SK-N-SH (cell line): Measurements from ENCODE around the gene FAM219A. TPM values are rescaled to one million over a fixed set of nuclear protein-coding genes. Genes with fewer than 3 reads are reported as not detected.

Source experiments
- CTCF ChIA-PET: fragments of 300-600, 350-600 bp; formaldehyde crosslinking; extraction: SDS; loops from one replicate; lab custom pipeline; 2021; lab: Yijun Ruan, JAX
- POLR2A ChIA-PET: fragments of 350-600 bp; sonication (Branson Sonifier 250); formaldehyde crosslinking; extraction: SDS; loops from one replicate; lab custom pipeline; 2020; ENCODE audit warnings: antibody characterized with exemption, inconsistent platforms; lab: Yijun Ruan, JAX
- DNase-seq: peaks from one replicate; pipeline ENCODE4 v3.0.0; 2012
- H2AFZ ChIP-seq: fragments of 200-600 bp; sonication (generic); 2 replicates; pipeline ENCODE4 v1.8.1; 2016; ENCODE audit warnings: antibody characterized with exemption, mild to moderate bottlenecking, low read depth
- H3F3A ChIP-seq: fragments of 200-600 bp; sonication (generic); replicated peaks from 2 replicates; pipeline ENCODE3; 2016; ENCODE audit warnings: antibody characterized with exemption, mild to moderate bottlenecking; ENCODE audit not compliant: insufficient read depth
- H3K27ac ChIP-seq, 2 experiments: fragments of 200-500 bp in 1 of 2; fragments of 200-600 bp in 1 of 2; sonication (Bioruptor generic) in 1 of 2; sonication (generic), shearing (Covaris generic) in 1 of 2; 2 replicates each; pipeline versions ENCODE4 v1.5.1 to v1.6.1; 2014 to 2016; ENCODE audit warnings: low read depth in 2 of 2, inconsistent platforms in 1 of 2, low read length in 1 of 2, mild to moderate bottlenecking in 1 of 2, mixed read lengths in 1 of 2
- H3K27me3 ChIP-seq: fragments of 200-600 bp; sonication (generic), shearing (Covaris generic); 2 replicates; pipeline ENCODE4 v1.6.1; 2016; ENCODE audit warnings: mixed run types; ENCODE audit not compliant: insufficient read depth
- H3K36me3 ChIP-seq, 2 experiments: fragments of 200-500 bp in 1 of 2; fragments of 200-600 bp in 1 of 2; sonication (Bioruptor generic) in 1 of 2; sonication (generic) in 1 of 2; replicated peaks in 1 of 2; 2 replicates each; pipeline versions ENCODE3 to v1.5.1; 2014 to 2016; ENCODE audit warnings: low read length in 1 of 2, mild to moderate bottlenecking in 1 of 2; ENCODE audit not compliant: insufficient read depth in 2 of 2, control insufficient read depth in 1 of 2
- H3K4me1 ChIP-seq, 2 experiments: fragments of 200-500 bp in 1 of 2; fragments of 200-600 bp in 1 of 2; sonication (Bioruptor generic) in 1 of 2; sonication (generic), shearing (Covaris generic) in 1 of 2; 2 replicates each; pipeline versions ENCODE4 v1.5.1 to v1.6.1; 2014 to 2016; ENCODE audit warnings: low read depth in 1 of 2, low read length in 1 of 2, mixed run types in 1 of 2; ENCODE audit not compliant: insufficient read depth in 2 of 2, control insufficient read depth in 1 of 2
- H3K4me2 ChIP-seq: fragments of 200-600 bp; sonication (generic), shearing (Covaris generic); 2 replicates; pipeline ENCODE4 v1.6.1; 2017; ENCODE audit warnings: mixed run types
- H3K4me3 ChIP-seq, 2 experiments: fragments of 200-500 bp in 1 of 2; fragments of 200-600 bp in 1 of 2; sonication (Bioruptor generic) in 1 of 2; sonication (generic), shearing (Covaris generic) in 1 of 2; 2 replicates each; pipeline versions ENCODE4 v1.5.1 to v1.8.1; 2014 to 2016; ENCODE audit warnings: low read depth in 2 of 2, inconsistent platforms in 1 of 2, low read length in 1 of 2, mild to moderate bottlenecking in 1 of 2, mixed read lengths in 1 of 2, moderate library complexity in 1 of 2
- H3K79me2 ChIP-seq: fragments of 200-600 bp; sonication (generic); 2 replicates; pipeline ENCODE4 v1.8.1; 2017; ENCODE audit warnings: mild to moderate bottlenecking; ENCODE audit not compliant: insufficient read depth
- H3K9ac ChIP-seq: fragments of 200-600 bp; sonication (generic); 2 replicates; pipeline ENCODE4 v1.6.1; 2017; ENCODE audit warnings: mixed run types
- H3K9me2 ChIP-seq: fragments of 200-600 bp; sonication (generic); 2 replicates; pipeline ENCODE4 v1.6.1; 2017; ENCODE audit warnings: mixed run types
- H3K9me3 ChIP-seq: fragments of 200-600 bp; sonication (generic); 2 replicates; pipeline ENCODE4 v1.6.1; 2017; ENCODE audit warnings: mixed run types, mild to moderate bottlenecking, moderate library complexity
- H4K20me1 ChIP-seq: fragments of 200-600 bp; sonication (generic); 2 replicates; pipeline ENCODE4 v1.6.1; 2017; ENCODE audit warnings: mild to moderate bottlenecking, mixed run types; ENCODE audit not compliant: insufficient read depth
- CTCF ChIP-seq: fragments of 200-600 bp; sonication (generic); IDR thresholded peaks from 2 replicates; pipeline ENCODE4 v1.6.1; 2017; ENCODE audit warnings: antibody characterized with exemption, mild to moderate bottlenecking, moderate library complexity
- ELF1 ChIP-seq: IDR thresholded peaks from 2 replicates; pipeline ENCODE4 v1.4.0; 2012
- FOSL2 ChIP-seq: IDR thresholded peaks from 2 replicates; pipeline ENCODE4 v1.4.0; 2012; ENCODE audit warnings: low read depth, mild to moderate bottlenecking, moderate library complexity, borderline replicate concordance
- FOXJ3 ChIP-seq: sonication (generic); formaldehyde crosslinking; IDR thresholded peaks from 2 replicates; pipeline ENCODE4 v1.5.1; 2020; ENCODE audit warnings: mild to moderate bottlenecking, missing genetic modification reagents
- GATA2 ChIP-seq: sonication (generic); formaldehyde crosslinking; IDR thresholded peaks from 2 replicates; pipeline ENCODE4 v1.5.0; 2020; ENCODE audit warnings: mild to moderate bottlenecking, missing genetic modification reagents
- NFIC ChIP-seq: IDR thresholded peaks from 2 replicates; pipeline ENCODE4 v1.4.0; 2012; ENCODE audit warnings: borderline replicate concordance
- POLR2AphosphoS5 ChIP-seq: IDR thresholded peaks from 2 replicates; pipeline ENCODE4 v1.6.1; 2012; ENCODE audit warnings: low read depth, low read length
- RCOR1 ChIP-seq: fragments of 150-350 bp; IDR thresholded peaks from 2 replicates; pipeline ENCODE4 v1.6.1; 2017; ENCODE audit warnings: antibody characterized with exemption, low read length
- SIN3A ChIP-seq: IDR thresholded peaks from 2 replicates; pipeline ENCODE4 v1.6.1; 2012; ENCODE audit warnings: low read depth, mild to moderate bottlenecking, low read length, moderate library complexity, borderline replicate concordance
- TAF1 ChIP-seq: IDR thresholded peaks from 2 replicates; pipeline ENCODE4 v1.6.1; 2012; ENCODE audit warnings: low read depth, mild to moderate bottlenecking, low read length, moderate library complexity, borderline replicate concordance
- TCF12 ChIP-seq: IDR thresholded peaks from 2 replicates; pipeline ENCODE4 v1.4.0; 2012
- WGBS: methylation state at CpG from one replicate; pipeline ENCODE4 v1.1.6; 2017; ENCODE audit warnings: low lambda C conversion rate; 5-methylcytosine and 5-hydroxymethylcytosine counted together
- polyA plus RNA-seq, 3 experiments: library from polyadenylated mRNA; depleted of rRNA; stranded (reverse); fragments of >200 nt; gene quantifications; 2 replicates each; pipeline ENCODE4 v1.2.3, GENCODE V29; 2012
- TF ChIP-seq, protein P1 (sequence below): IDR thresholded peaks from 2 replicates; pipeline ENCODE4 v1.4.0; 2012; ENCODE audit warnings: low read depth
- TF ChIP-seq, protein P2 (sequence below): fragments of 150-350 bp; IDR thresholded peaks from 2 replicates; pipeline ENCODE4 v1.6.1; 2017; ENCODE audit warnings: antibody characterized with exemption, low read length, low read depth, borderline replicate concordance
- TF ChIP-seq, protein P3 (sequence below): IDR thresholded peaks from 2 replicates; pipeline ENCODE4 v1.4.0; 2012; ENCODE audit warnings: low read depth, borderline replicate concordance

Gene FAM219A
- polyA plus RNA-seq, 1 of the 3 experiments (the other 2 are of a cell fraction) = 15.7 TPM

- no peaks in the 10 kb centered on the region for H3K79me2 ChIP-seq
- no peak overlapping the region for H3K9ac ChIP-seq
- no peaks in the 10 kb centered on the region for H3F3A ChIP-seq
- no peak overlapping the region for H3K27ac ChIP-seq
- H3K9me2 ChIP-seq = no peaks in the 10 kb centered on the region
- H3K4me3 ChIP-seq = no peak overlapping the region
- TF ChIP-seq, protein P1, sequence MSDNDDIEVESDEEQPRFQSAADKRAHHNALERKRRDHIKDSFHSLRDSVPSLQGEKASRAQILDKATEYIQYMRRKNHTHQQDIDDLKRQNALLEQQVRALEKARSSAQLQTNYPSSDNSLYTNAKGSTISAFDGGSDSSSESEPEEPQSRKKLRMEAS = no peak
- TF ChIP-seq RCOR1 (no peak), SIN3A (no peak), NFIC (no peak)
- TF ChIP-seq, all 33 proteins: peak for 0
- Histone ChIP-seq H3K4me1 (peaks cover 0 to 6% of the 10 kb centered on the region in 2 experiments; a peak in 1 of 4 replicates), H4K20me1 (no peaks in the 10 kb centered on the region), H3K27me3 (no peaks in the 10 kb centered on the region), H2AFZ (no peak overlapping the region), H3K36me3 (no peaks in the 10 kb centered on the region), H3K4me2 (no peak overlapping the region), H3K9me3 (no peaks in the 10 kb centered on the region)
- DNase-seq = no peak
- CTCF ChIA-PET = interaction anchor here (0.8 to 9.5 kb wide), 13 partner anchors 14 to 170 kb away, joined by 3 to 155 read pairs (median 4); no protein-coding TSS in a partner anchor
- POLR2A ChIA-PET = no interaction called here
These were observed 45.0 kb upstream of the FAM219A start for GRCh38 chr9:34503406-34503805.

DNA sequence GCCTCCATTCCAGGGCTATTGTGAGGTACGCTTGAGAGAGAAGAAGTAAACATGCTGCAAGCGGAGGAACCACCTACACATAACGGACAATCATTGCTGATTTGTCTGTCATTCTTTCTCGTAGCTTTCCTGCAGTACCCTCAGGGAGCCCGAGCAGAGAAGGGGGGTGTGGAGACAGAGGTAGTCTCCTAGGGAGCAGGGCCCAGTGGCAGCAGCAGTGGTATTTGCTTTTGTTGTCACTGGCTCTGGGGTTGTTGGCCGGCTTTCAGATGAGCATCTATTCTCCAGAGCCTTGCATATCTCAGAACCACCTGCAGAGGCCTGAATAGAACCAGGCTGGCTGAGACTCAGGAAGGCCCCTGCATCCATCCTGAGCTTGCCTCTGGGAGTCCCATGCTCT is 44.5 kb upstream of the FAM219A start:
- Histone ChIP-seq H3F3A (no peaks in the 10 kb centered on the region), H3K27me3 (no peaks in the 10 kb centered on the region), H3K9me2 (no peaks in the 10 kb centered on the region), H3K9me3 (no peaks in the 10 kb centered on the region), H3K4me3 (no peak overlapping the region), H3K79me2 (no peaks in the 10 kb centered on the region), H2AFZ (no peak overlapping the region), H3K27ac (no peak overlapping the region), H3K9ac (no peak overlapping the region), H3K4me1 (peaks cover 0 to 6% of the 10 kb centered on the region in 2 experiments; a peak in 1 of 4 replicates), H3K36me3 (no peaks in the 10 kb centered on the region), H3K4me2 (no peak overlapping the region), H4K20me1 (no peaks in the 10 kb centered on the region)
- WGBS = 63% methylated on average over 5 of the region's 6 CpGs
- ChIA-PET POLR2A (no interaction called here), CTCF (interaction anchor here (0.6 to 9.5 kb wide), 12 partner anchors 9 to 169 kb away, joined by 3 to 155 read pairs (median 20); no protein-coding TSS in a partner anchor)
- TF ChIP-seq, protein P2, sequence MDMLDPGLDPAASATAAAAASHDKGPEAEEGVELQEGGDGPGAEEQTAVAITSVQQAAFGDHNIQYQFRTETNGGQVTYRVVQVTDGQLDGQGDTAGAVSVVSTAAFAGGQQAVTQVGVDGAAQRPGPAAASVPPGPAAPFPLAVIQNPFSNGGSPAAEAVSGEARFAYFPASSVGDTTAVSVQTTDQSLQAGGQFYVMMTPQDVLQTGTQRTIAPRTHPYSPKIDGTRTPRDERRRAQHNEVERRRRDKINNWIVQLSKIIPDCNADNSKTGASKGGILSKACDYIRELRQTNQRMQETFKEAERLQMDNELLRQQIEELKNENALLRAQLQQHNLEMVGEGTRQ = no peak
- no peak for DNase-seq

DNA sequence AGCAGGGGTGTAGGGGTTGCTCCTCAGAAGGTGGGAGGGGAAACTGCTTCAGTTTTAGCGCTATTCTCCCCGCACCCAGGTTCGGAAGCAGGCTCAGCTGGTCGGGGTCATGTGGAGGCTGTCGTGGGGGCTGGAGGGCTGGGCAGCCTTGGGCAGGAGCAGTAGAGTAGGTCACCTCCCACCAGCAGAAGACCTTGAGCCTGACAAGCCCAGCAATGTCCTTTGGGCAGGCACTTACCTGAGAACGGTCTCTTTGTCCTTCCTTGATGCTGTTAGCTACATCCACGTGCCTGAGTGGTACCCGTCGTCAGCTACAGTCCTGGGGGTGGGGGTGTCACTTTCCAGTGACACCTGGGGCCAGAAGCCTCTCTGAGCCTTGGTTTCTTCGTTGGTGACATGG is 44.1 kb upstream of the FAM219A start:
- 72% methylated on average over 10 of the region's 10 CpGs for WGBS
- Histone ChIP-seq H3F3A (no peaks in the 10 kb centered on the region), H2AFZ (no peak overlapping the region), H3K9me2 (no peaks in the 10 kb centered on the region), H3K36me3 (no peaks in the 10 kb centered on the region), H3K4me2 (peak overlapping the region; percentile 41; the same call in 1 of the 2 replicates), H3K4me1 (peaks cover 0 to 6% of the 10 kb centered on the region in 2 experiments; a peak in 1 of 4 replicates), H3K9ac (no peak overlapping the region), H3K27me3 (no peaks in the 10 kb centered on the region), H3K27ac (no peak overlapping the region), H3K9me3 (no peaks in the 10 kb centered on the region), H3K4me3 (no peak overlapping the region), H4K20me1 (no peaks in the 10 kb centered on the region), H3K79me2 (no peaks in the 10 kb centered on the region)
- CTCF ChIA-PET = interaction anchor here (0.6 to 9.5 kb wide), 15 partner anchors 9 to 169 kb away, joined by 3 to 155 read pairs (median 17); no protein-coding TSS in a partner anchor
- POLR2A ChIA-PET = no interaction called here
- DNase-seq = no peak
- TF ChIP-seq GATA2 (CRISPR knock-in tag) (no peak), TAF1 (no peak), SIN3A (no peak), TCF12 (no peak), POLR2AphosphoS5 (no peak), FOXJ3 (no peak), CTCF (no peak), FOSL2 (no peak), ELF1 (no peak)
- TF ChIP-seq, protein P2 = no peak
- TF ChIP-seq, protein P3, sequence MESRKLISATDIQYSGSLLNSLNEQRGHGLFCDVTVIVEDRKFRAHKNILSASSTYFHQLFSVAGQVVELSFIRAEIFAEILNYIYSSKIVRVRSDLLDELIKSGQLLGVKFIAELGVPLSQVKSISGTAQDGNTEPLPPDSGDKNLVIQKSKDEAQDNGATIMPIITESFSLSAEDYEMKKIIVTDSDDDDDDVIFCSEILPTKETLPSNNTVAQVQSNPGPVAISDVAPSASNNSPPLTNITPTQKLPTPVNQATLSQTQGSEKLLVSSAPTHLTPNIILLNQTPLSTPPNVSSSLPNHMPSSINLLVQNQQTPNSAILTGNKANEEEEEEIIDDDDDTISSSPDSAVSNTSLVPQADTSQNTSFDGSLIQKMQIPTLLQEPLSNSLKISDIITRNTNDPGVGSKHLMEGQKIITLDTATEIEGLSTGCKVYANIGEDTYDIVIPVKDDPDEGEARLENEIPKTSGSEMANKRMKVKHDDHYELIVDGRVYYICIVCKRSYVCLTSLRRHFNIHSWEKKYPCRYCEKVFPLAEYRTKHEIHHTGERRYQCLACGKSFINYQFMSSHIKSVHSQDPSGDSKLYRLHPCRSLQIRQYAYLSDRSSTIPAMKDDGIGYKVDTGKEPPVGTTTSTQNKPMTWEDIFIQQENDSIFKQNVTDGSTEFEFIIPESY = no peak
- TF ChIP-seq, protein P1 = no peak
